Smooth muscle cell (in vitro differentiated cells): ENCODE results near the gene VSTM2B. TPM values are rescaled to one million over a fixed set of nuclear protein-coding genes. Genes with fewer than 3 reads are reported as not detected.

Experiments used
- DNase-seq: peaks from one replicate; lab custom pipeline; 2025; ENCODE audit not compliant: unreplicated experiment; lab: John Stamatoyannopoulos, UW
- H2AFZ ChIP-seq: fragments of 200-600 bp; sonication (generic); 2 replicates; pipeline ENCODE4 v1.6.0; 2016; ENCODE audit warnings: antibody characterized with exemption, low read depth, mild to moderate bottlenecking
- H3F3A ChIP-seq: fragments of 200-600 bp; sonication (generic); 2 replicates; pipeline ENCODE4 v1.6.0; 2017; ENCODE audit warnings: antibody characterized with exemption, low read depth
- H3K27ac ChIP-seq: fragments of 200-600 bp; sonication (generic); 2 replicates; pipeline ENCODE4 v1.5.1; 2016; ENCODE audit warnings: low read depth, mild to moderate bottlenecking
- H3K27me3 ChIP-seq: fragments of 200-600 bp; sonication (generic); 2 replicates; pipeline ENCODE4 v1.6.1; 2016; ENCODE audit warnings: low read depth, mild to moderate bottlenecking
- H3K36me3 ChIP-seq: fragments of 200-600 bp; sonication (generic); 2 replicates; pipeline ENCODE4 v1.5.1; 2016; ENCODE audit warnings: low read depth
- H3K4me1 ChIP-seq: fragments of 200-600 bp; sonication (generic); 2 replicates; pipeline ENCODE4 v1.5.1; 2016; ENCODE audit warnings: low read depth
- H3K4me2 ChIP-seq: fragments of 200-600 bp; sonication (generic); 2 replicates; pipeline ENCODE4 v1.6.0; 2016; ENCODE audit warnings: mild to moderate bottlenecking
- H3K4me3 ChIP-seq: fragments of 200-600 bp; sonication (generic); 2 replicates; pipeline ENCODE4 v1.5.1; 2016; ENCODE audit warnings: mild to moderate bottlenecking
- H3K79me2 ChIP-seq: fragments of 200-600 bp; sonication (generic); 2 replicates; pipeline ENCODE4 v1.6.0; 2016; ENCODE audit warnings: low read depth, mild to moderate bottlenecking
- H3K9ac ChIP-seq: fragments of 200-600 bp; sonication (generic); 2 replicates; pipeline ENCODE4 v1.6.0; 2016; ENCODE audit warnings: low read depth
- H3K9me3 ChIP-seq: fragments of 200-600 bp; sonication (generic); replicated peaks from 2 replicates; pipeline ENCODE4 v1.5.1; 2016; ENCODE audit warnings: low read depth
- H4K20me1 ChIP-seq: fragments of 200-600 bp; sonication (generic); 2 replicates; pipeline ENCODE4 v1.6.0; 2016; ENCODE audit warnings: low read depth
- CTCF ChIP-seq: fragments of 200-600 bp; sonication (generic); IDR thresholded peaks from 2 replicates; pipeline ENCODE4 v1.5.1; 2017; ENCODE audit warnings: borderline replicate concordance, mild to moderate bottlenecking, antibody characterized with exemption; ENCODE audit not compliant: insufficient read depth, poor library complexity, severe bottlenecking
- WGBS: methylation state at CpG from one replicate; pipeline ENCODE4 v1.1.7; 2016; ENCODE audit warnings: low lambda C conversion rate; 5-methylcytosine and 5-hydroxymethylcytosine counted together
- polyA plus RNA-seq: library from polyadenylated mRNA; unstranded; fragments of >200 nt; fragmentation: Nextera tagmentation; extraction: Ambion mirVana; gene quantifications from 2 replicates; pipeline ENCODE4 v1.2.1, GENCODE V29; 2016
- total RNA-seq: library from RNA; depleted of rRNA; stranded (reverse); fragments of >200 nt; gene quantifications from 2 replicates; pipeline ENCODE4 v1.2.3, GENCODE V29; 2014

VSTM2B gene
- total and polyA plus RNA-seq, 2 experiments from 2014 or later, result not detected

- no peak for DNase-seq
- TF ChIP-seq CTCF, result no peak
Observed at GRCh38 chr19:29529646-29530539, 4.1 kb downstream of the VSTM2B start.

GRCh38 chr19:29530540-29531457 is 5.0 kb downstream of the VSTM2B start:
- TF ChIP-seq CTCF, result no peak
- Histone ChIP-seq H3F3A (no peaks in the 10 kb centered on the region), H4K20me1 (no peaks in the 10 kb centered on the region), H3K27ac (no peak overlapping the region), H3K4me3 (peak overlapping the region; percentile 23), H3K9me3 (no peaks in the 10 kb centered on the region), H3K4me1 (peaks cover 13% of the 10 kb centered on the region), H3K9ac (no peak overlapping the region), H3K36me3 (no peaks in the 10 kb centered on the region), H3K27me3 (peaks cover 67% of the 10 kb centered on the region), H3K79me2 (no peaks in the 10 kb centered on the region), H3K4me2 (peak overlapping the region; percentile 77), H2AFZ (no peak overlapping the region)
- 42% methylated on average over 12 of the region's 15 CpGs for WGBS
- DNase-seq, result no peak

More at GRCh38 chr19:29529646-29530539, 4.1 kb downstream of the VSTM2B start:
- Histone ChIP-seq H3K27me3 (peaks cover 76% of the 10 kb centered on the region), H3F3A (no peaks in the 10 kb centered on the region), H3K9me3 (no peaks in the 10 kb centered on the region), H3K4me2 (peak overlapping the region; percentile 77), H3K4me3 (peak overlapping the region; percentile 23), H3K79me2 (no peaks in the 10 kb centered on the region), H2AFZ (no peak overlapping the region), H3K36me3 (no peaks in the 10 kb centered on the region), H3K4me1 (peaks cover 13% of the 10 kb centered on the region), H3K9ac (no peak overlapping the region), H4K20me1 (no peaks in the 10 kb centered on the region), H3K27ac (no peak overlapping the region)
- WGBS, result 12% methylated on average over 45 of the region's 100 CpGs

- Histone ChIP-seq H3K4me1 (peaks cover 12% of the 10 kb centered on the region), H3K27me3 (peaks cover 63% of the 10 kb centered on the region), H3K4me3 (no peak overlapping the region), H2AFZ (no peak overlapping the region), H4K20me1 (no peaks in the 10 kb centered on the region), H3K27ac (no peak overlapping the region), H3K79me2 (no peaks in the 10 kb centered on the region), H3K36me3 (no peaks in the 10 kb centered on the region), H3K9ac (no peak overlapping the region), H3F3A (no peaks in the 10 kb centered on the region), H3K4me2 (no peak overlapping the region), H3K9me3 (no peaks in the 10 kb centered on the region)
- no peak for TF ChIP-seq CTCF
- no peak for DNase-seq
- 83% methylated on average over 7 of the region's 7 CpGs for WGBS
Observed at GRCh38 chr19:29531458-29532025, 5.7 kb downstream of the VSTM2B start.
